Brain microvascular endothelial cell (primary cell): Measurements from ENCODE around the gene IRF9.

Experiments used
- DNase-seq: peaks from one replicate; pipeline ENCODE4 v3.0.0-alpha.2; 2020
- H3K27ac ChIP-seq: fragments of 250-450 bp; sonication (Bioruptor Pico); 2 replicates; pipeline ENCODE4 v1.5.1; 2020; ENCODE audit warnings: mild to moderate bottlenecking, moderate library complexity
- H3K27me3 ChIP-seq: fragments of 250-450 bp; sonication (Bioruptor Pico); replicated peaks from 2 replicates; pipeline ENCODE4 v1.5.1; 2020; ENCODE audit warnings: mild to moderate bottlenecking
- H3K36me3 ChIP-seq: fragments of 250-450 bp; sonication (Bioruptor Pico); replicated peaks from 2 replicates; pipeline ENCODE4 v1.5.1; 2020; ENCODE audit warnings: mild to moderate bottlenecking
- H3K4me3 ChIP-seq: 2 replicates; pipeline ENCODE4 v1.5.1; 2011; ENCODE audit warnings: low read depth, mild to moderate bottlenecking, control low read depth, low read length, moderate library complexity
- in situ Hi-C: cut with HindIII; loops from 2 replicates; pipeline ENCODE4 v1.10.0; 2017; ENCODE audit warnings: low sequenced_read_pairs, low pct_ligation_motif_present
- TF ChIP-seq, protein P1 (sequence below): IDR thresholded peaks from 2 replicates; pipeline ENCODE4 v1.5.1; 2011; ENCODE audit warnings: low read depth, mild to moderate bottlenecking, moderate library complexity, low read length, control low read depth, inconsistent platforms; ENCODE audit errors: missing control alignments

The IRF9 gene

DNA sequence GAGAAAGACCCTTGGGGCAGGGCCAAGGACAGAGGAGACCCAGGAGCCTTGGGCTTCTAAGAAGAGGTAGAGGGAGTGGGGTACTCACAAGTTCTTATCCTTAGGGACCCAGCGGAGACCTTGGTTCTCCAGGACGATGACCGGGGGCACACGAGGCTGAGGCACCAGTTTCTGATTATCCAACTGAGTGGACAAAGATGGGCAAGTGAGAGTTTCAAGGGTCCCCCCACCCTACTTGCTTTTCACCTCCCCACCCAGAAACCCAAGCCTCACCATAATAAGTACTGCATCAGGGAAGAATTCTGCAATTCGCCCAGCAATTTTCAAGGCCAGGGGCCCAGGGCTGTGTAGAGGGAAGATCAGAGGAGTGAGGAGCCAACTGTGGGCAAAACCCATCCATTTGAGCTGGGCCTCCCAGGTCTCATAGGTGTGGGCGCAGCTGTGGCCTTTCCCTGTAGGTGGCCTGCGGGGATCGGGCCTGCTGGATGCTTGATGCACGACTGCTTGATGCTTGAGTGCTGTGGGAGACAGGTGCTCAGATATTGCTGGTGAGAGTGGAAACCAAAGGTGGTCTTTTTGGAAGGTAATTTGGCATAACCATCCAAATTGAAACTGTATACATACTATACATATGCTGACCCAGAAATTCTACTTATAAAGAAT is 21.7 kb upstream of the IRF9 start:
- TF ChIP-seq, protein P1, sequence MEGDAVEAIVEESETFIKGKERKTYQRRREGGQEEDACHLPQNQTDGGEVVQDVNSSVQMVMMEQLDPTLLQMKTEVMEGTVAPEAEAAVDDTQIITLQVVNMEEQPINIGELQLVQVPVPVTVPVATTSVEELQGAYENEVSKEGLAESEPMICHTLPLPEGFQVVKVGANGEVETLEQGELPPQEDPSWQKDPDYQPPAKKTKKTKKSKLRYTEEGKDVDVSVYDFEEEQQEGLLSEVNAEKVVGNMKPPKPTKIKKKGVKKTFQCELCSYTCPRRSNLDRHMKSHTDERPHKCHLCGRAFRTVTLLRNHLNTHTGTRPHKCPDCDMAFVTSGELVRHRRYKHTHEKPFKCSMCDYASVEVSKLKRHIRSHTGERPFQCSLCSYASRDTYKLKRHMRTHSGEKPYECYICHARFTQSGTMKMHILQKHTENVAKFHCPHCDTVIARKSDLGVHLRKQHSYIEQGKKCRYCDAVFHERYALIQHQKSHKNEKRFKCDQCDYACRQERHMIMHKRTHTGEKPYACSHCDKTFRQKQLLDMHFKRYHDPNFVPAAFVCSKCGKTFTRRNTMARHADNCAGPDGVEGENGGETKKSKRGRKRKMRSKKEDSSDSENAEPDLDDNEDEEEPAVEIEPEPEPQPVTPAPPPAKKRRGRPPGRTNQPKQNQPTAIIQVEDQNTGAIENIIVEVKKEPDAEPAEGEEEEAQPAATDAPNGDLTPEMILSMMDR, result no peak
- no peak for DNase-seq
- Histone ChIP-seq H3K27ac (no peak overlapping the region), H3K27me3 (no peaks in the 10 kb centered on the region), H3K4me3 (no peak overlapping the region), H3K36me3 (peaks cover 16% of the 10 kb centered on the region)
- in situ Hi-C loops, result no loop called here

DNA sequence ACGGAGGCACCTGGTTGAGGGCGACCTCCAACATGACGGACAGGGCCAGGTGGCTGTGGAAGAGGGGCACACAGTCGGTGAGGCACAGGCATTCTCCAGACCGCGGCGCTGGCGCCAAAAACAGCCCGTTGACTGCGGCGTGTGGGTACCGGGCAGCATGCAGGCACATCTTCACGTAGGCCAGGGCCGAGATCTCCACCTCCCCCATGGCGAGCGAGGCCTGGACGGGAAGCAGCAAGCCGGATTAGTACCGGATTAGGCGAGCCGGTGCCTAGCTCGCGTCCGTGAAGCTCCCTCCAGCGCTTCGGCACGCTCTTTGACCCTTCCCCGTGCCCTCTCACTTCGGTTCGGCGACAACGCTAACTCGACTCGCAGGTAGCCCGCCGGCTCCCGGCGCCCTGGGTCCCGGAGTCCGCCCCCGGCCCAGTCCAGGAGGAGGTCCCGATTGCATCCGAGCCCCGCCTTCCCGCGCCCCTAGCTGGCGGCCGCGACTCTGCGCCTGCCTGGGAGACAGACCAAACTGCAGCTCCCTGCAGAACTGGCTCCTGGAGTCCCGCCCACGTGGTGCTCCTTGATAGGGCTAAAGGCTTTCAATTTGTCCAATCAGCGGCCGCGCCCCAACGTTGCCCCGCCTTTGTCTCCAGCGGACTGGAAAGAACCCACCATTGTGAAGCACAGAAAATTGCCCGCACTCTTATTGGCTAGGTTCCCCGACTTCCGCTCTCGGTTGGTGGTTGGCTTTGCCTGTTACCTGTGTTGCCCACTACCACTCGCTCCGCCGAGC is 19.8 kb upstream of the IRF9 start, which contains the start of gene EMC9:
Gene EMC9 (minus strand): TSS at position 495 of the 784 bp plus-strand sequence. CDS start 287 bp downstream, at position 208.
- H3K27ac ChIP-seq, result peak within 1 kb of the TSS; percentile 66
- H3K36me3 ChIP-seq, result peaks cover 16% of the 10 kb centered on the region
- peak within 1 kb of the TSS; percentile 93 for H3K4me3 ChIP-seq
- peak; percentile 100 for DNase-seq
- in situ Hi-C loops, result no loop called here
- H3K27me3 ChIP-seq, result no peaks in the 10 kb centered on the region
- TF ChIP-seq, protein P1, result peak; percentile 65

DNA sequence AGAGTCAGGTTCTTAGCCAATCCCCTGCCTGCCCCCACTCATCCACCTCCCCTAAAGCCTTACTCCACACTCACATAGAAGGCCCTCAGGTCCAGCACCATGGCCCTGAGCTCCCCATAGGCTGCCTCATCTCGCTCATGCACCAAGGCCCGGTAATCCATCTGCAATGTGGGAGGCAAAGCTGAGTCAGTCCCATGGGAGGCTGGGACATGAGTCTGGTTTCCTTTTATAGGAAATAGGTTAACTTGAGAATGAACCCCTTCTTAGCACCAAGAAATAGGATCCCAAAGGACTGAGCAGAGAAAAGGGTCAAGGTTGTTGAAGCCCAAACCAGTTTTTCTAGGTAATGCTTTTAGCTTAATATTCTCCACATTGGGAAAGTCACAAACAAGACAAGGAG is 17.6 kb upstream of the IRF9 start:
- Histone ChIP-seq H3K4me3 (no peak overlapping the region), H3K27me3 (no peaks in the 10 kb centered on the region), H3K27ac (no peak overlapping the region), H3K36me3 (peaks cover 7% of the 10 kb centered on the region)
- in situ Hi-C loops, result no loop called here
- TF ChIP-seq, protein P1, result no peak
- DNase-seq, result peak; percentile 68

DNA sequence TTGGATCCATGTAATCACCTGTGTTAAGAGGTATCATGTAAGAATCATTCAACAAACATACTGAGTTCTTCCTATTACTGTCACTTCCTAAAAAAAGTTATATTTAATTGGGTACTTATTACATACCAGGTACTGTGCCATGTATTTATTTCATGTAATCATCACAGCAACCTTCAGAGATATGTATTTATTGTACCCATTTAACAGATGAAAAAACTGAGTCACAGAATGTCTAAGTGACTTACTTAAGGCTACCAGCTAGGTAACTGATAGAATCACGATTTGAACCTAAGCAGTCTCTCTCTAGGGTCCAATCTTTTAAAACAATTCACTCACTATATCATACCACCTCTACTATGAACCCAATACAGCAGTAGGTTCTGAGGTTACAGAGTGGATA is 16.6 kb upstream of the IRF9 start:
- no peak overlapping the region for H3K27ac ChIP-seq
- DNase-seq, result no peak

DNA sequence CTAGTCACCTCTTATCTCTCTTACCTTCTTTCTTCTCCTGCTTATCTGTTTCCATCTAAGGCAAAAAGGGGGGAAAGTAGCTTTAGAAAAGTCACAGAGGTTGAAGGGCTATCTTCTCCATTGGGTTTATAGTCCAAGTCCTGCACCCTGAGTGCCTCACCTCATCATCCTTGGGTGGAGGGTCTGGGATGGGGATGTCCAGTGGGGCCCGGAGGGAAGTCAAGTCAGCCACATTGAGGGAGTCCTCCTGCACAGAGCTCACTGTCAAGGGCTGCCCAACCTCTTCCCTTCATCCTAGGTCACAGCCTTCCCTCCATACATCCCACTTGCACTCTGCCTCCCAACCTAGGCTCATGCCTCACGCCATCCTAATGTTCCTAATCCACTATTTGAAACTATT is 15.8 kb upstream of the IRF9 start:
- in situ Hi-C loops, result no loop called here
- no peak for DNase-seq
- H3K27ac ChIP-seq, result no peak overlapping the region
- TF ChIP-seq, protein P1, result no peak
- H3K27me3 ChIP-seq, result no peaks in the 10 kb centered on the region
- peaks cover 15% of the 10 kb centered on the region for H3K36me3 ChIP-seq
- no peak overlapping the region for H3K4me3 ChIP-seq

More for the DNA sequence above, 16.6 kb upstream of the IRF9 start:
- TF ChIP-seq, protein P1, result no peak
- in situ Hi-C loops, result no loop called here
- H3K4me3 ChIP-seq, result no peak overlapping the region
- no peaks in the 10 kb centered on the region for H3K27me3 ChIP-seq
- H3K36me3 ChIP-seq, result peaks cover 8% of the 10 kb centered on the region
